ENCODE results near the gene DGAT2. TPM values are rescaled to one million over a fixed set of nuclear protein-coding genes. Genes with fewer than 3 reads are reported as not detected.

Gene DGAT2
- total and polyA plus RNA-seq, 2 donors from 2014 or later, result 1.4 to 7.0 TPM

- no peak overlapping the region for H3K9ac ChIP-seq (ENCODE audit: low read length in 3 of 3)
- no peak overlapping the region for H3K27ac ChIP-seq (ENCODE audit: low read depth in 2 of 2, low read length in 2 of 2)
- TF ChIP-seq CTCF (IDR thresholded peaks at IDR 0.05; ENCODE audit: borderline replicate concordance, extremely low read depth, insufficient read depth), result no peak
- H3K27me3 ChIP-seq (ENCODE audit: control insufficient read depth, insufficient read depth, low read length), result no peaks in the 10 kb centered on the region
- intact Hi-C loops (cut with DNase I), result no loop called here
- peaks cover 0 to 11% (median 5%) of the 10 kb centered on the region in 3 donors for H3K4me1 ChIP-seq (ENCODE audit: control insufficient read depth in 2 of 3, insufficient read depth in 2 of 3, low read depth in 1 of 3, low read length in 3 of 3)
- no peaks in the 10 kb centered on the region for H3K36me3 ChIP-seq (ENCODE audit: control insufficient read depth in 2 of 3, insufficient read depth in 3 of 3, low read length in 3 of 3)
- no peaks in the 10 kb centered on the region for H3K9me3 ChIP-seq (ENCODE audit: control insufficient read depth in 2 of 3, insufficient read depth in 1 of 3, low read length in 3 of 3)
- no peak for FAIRE-seq
- H3K4me3 ChIP-seq (ENCODE audit: low read length in 3 of 3), result no peak overlapping the region
- no peak for DNase-seq
Observed at GRCh38 chr11:75820645-75821044, 52.1 kb downstream of the DGAT2 start.

GRCh38 chr11:75821202-75821601, 52.6 kb downstream of the DGAT2 start:
- Histone ChIP-seq H3K9ac (ENCODE audit: low read length in 3 of 3) (no peak overlapping the region), H3K27me3 (ENCODE audit: control insufficient read depth, insufficient read depth, low read length) (no peaks in the 10 kb centered on the region), H3K4me1 (ENCODE audit: control insufficient read depth in 2 of 3, insufficient read depth in 2 of 3, low read depth in 1 of 3, low read length in 3 of 3) (peaks cover 0 to 9% (median 5%) of the 10 kb centered on the region in 3 donors), H3K36me3 (ENCODE audit: control insufficient read depth in 2 of 3, insufficient read depth in 3 of 3, low read length in 3 of 3) (no peaks in the 10 kb centered on the region), H3K27ac (ENCODE audit: low read depth in 2 of 2, low read length in 2 of 2) (no peak overlapping the region), H3K4me3 (ENCODE audit: low read length in 3 of 3) (no peak overlapping the region), H3K9me3 (ENCODE audit: control insufficient read depth in 2 of 3, insufficient read depth in 1 of 3, low read length in 3 of 3) (no peaks in the 10 kb centered on the region)
- intact Hi-C loops (cut with DNase I), result no loop called here
- no peak for DNase-seq
- FAIRE-seq, result no peak
- TF ChIP-seq CTCF (IDR thresholded peaks at IDR 0.05; ENCODE audit: borderline replicate concordance, extremely low read depth, insufficient read depth), result no peak

- Histone ChIP-seq H3K27me3 (ENCODE audit: control insufficient read depth, insufficient read depth, low read length) (no peaks in the 10 kb centered on the region), H3K27ac (ENCODE audit: low read depth in 2 of 2, low read length in 2 of 2) (no peak overlapping the region), H3K9ac (ENCODE audit: low read length in 3 of 3) (no peak overlapping the region), H3K4me3 (ENCODE audit: low read length in 3 of 3) (no peak overlapping the region), H3K36me3 (ENCODE audit: control insufficient read depth in 2 of 3, insufficient read depth in 3 of 3, low read length in 3 of 3) (no peaks in the 10 kb centered on the region), H3K9me3 (ENCODE audit: control insufficient read depth in 2 of 3, insufficient read depth in 1 of 3, low read length in 3 of 3) (no peaks in the 10 kb centered on the region), H3K4me1 (ENCODE audit: control insufficient read depth in 2 of 3, insufficient read depth in 2 of 3, low read depth in 1 of 3, low read length in 3 of 3) (peaks cover 0 to 6% (median 5%) of the 10 kb centered on the region in 3 donors)
- TF ChIP-seq CTCF (IDR thresholded peaks at IDR 0.05; ENCODE audit: borderline replicate concordance, extremely low read depth, insufficient read depth), result no peak
- intact Hi-C loops (cut with DNase I), result no loop called here
- DNase-seq, result no peak
- FAIRE-seq, result no peak
Observed at GRCh38 chr11:75822541-75822940, 54.0 kb downstream of the DGAT2 start.

- no peak overlapping the region for H3K4me3 ChIP-seq (ENCODE audit: low read length in 3 of 3)
- peaks cover 0 to 6% (median 5%) of the 10 kb centered on the region in 3 donors for H3K4me1 ChIP-seq (ENCODE audit: control insufficient read depth in 2 of 3, insufficient read depth in 2 of 3, low read depth in 1 of 3, low read length in 3 of 3)
- TF ChIP-seq CTCF (IDR thresholded peaks at IDR 0.05; ENCODE audit: borderline replicate concordance, extremely low read depth, insufficient read depth), result no peak
- intact Hi-C loops (cut with DNase I), result no loop called here
- no peak overlapping the region for H3K9ac ChIP-seq (ENCODE audit: low read length in 3 of 3)
- H3K9me3 ChIP-seq (ENCODE audit: control insufficient read depth in 2 of 3, insufficient read depth in 1 of 3, low read length in 3 of 3), result no peaks in the 10 kb centered on the region
- H3K27me3 ChIP-seq (ENCODE audit: control insufficient read depth, insufficient read depth, low read length), result no peaks in the 10 kb centered on the region
- DNase-seq, result no peak
- H3K27ac ChIP-seq (ENCODE audit: low read depth in 2 of 2, low read length in 2 of 2), result no peak overlapping the region
- FAIRE-seq, result no peak
- no peaks in the 10 kb centered on the region for H3K36me3 ChIP-seq (ENCODE audit: control insufficient read depth in 2 of 3, insufficient read depth in 3 of 3, low read length in 3 of 3)
Observed at GRCh38 chr11:75823415-75823814, 54.8 kb downstream of the DGAT2 start.

Measured in kidney (tissue), 14 donors.